ENCODE data around the gene CCBE1.

The CCBE1 gene

GRCh38 chr18:59500765-59501164, 196.5 kb downstream of the CCBE1 start:
- TF ChIP-seq CTCF (IDR thresholded peaks at IDR 0.05; ENCODE audit: control insufficient read depth, extremely low read depth, insufficient read depth), result no peak
- no peak for DNase-seq (ENCODE audit: low read depth)
- H3K4me3 ChIP-seq (ENCODE audit: low read depth, low read length), result no peak overlapping the region

- no peak for TF ChIP-seq CTCF (IDR thresholded peaks at IDR 0.05; ENCODE audit: control insufficient read depth, extremely low read depth, insufficient read depth)
- DNase-seq (ENCODE audit: low read depth), result no peak
- H3K4me3 ChIP-seq (ENCODE audit: low read depth, low read length), result no peak overlapping the region
These were observed 198.6 kb downstream of the CCBE1 start for GRCh38 chr18:59498506-59499086.

- H3K4me3 ChIP-seq (ENCODE audit: low read depth, low read length), result no peak overlapping the region
- no peak for DNase-seq (ENCODE audit: low read depth)
- TF ChIP-seq CTCF (IDR thresholded peaks at IDR 0.05; ENCODE audit: control insufficient read depth, extremely low read depth, insufficient read depth), result no peak
These were observed 204.3 kb downstream of the CCBE1 start for GRCh38 chr18:59492756-59493421.

- no peak overlapping the region for H3K4me3 ChIP-seq (ENCODE audit: low read depth, low read length)
- no peak for DNase-seq (ENCODE audit: low read depth)
- TF ChIP-seq CTCF (IDR thresholded peaks at IDR 0.05; ENCODE audit: control insufficient read depth, extremely low read depth, insufficient read depth), result no peak
These were observed 208.3 kb downstream of the CCBE1 start for GRCh38 chr18:59488899-59489298.

DNA sequence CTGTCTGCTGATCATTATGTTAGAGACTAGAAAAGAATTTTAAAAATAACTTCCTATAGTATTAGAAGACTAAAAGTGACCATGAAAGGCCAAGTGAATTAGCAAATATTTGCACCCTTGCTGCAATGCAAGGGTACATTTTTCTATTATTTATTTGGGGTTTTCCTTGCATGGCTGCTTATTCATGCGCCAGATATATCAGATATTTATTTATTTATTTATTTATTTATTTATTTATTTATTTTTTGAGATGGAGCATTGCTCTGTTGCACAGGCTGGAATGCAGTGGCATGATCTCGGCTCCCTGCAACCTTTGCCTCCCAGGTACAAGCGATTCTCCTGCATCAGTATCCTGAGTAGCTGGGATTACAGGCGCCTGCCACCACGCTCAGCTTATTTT, 211.8 kb downstream of the CCBE1 start:
- no peak overlapping the region for H3K4me3 ChIP-seq (ENCODE audit: low read depth, low read length)
- no peak for TF ChIP-seq CTCF (IDR thresholded peaks at IDR 0.05; ENCODE audit: control insufficient read depth, extremely low read depth, insufficient read depth)
- no peak for DNase-seq (ENCODE audit: low read depth)

- DNase-seq (ENCODE audit: low read depth), result no peak
- no peak overlapping the region for H3K4me3 ChIP-seq (ENCODE audit: low read depth, low read length)
These were observed 212.5 kb downstream of the CCBE1 start for GRCh38 chr18:59484561-59485328.

More at GRCh38 chr18:59484561-59485328, 212.5 kb downstream of the CCBE1 start:
- TF ChIP-seq CTCF (IDR thresholded peaks at IDR 0.05; ENCODE audit: control insufficient read depth, extremely low read depth, insufficient read depth), result no peak
